ENCODE measurements around the gene COMMD1.

COMMD1 gene

GRCh38 chr2:62163834-62164233, 258.4 kb downstream of the COMMD1 start:
- no peak for DNase-seq (ENCODE audit: low read depth in 3 of 3, low spot score in 1 of 3)

DNA sequence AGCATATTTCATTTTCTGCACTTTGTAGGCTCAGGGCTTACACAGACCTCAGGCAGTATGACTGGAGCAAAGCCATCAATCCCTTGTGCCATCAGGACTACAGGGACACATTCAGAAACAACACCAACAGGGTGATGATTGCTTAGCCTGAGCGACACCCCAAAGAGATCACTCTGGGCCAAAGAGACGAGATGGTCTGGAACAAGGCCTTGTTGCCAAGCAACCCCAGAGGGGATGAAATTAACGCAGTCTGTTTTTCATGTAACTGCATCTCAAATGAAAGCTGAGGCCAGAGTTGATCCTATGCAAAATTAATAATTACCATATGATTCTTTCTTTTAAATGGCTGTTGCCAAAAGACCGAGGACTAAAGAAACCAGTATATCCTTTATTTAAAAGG, 270.3 kb downstream of the COMMD1 start:
- no peak for DNase-seq (ENCODE audit: low read depth in 3 of 3, low spot score in 1 of 3)

DNA sequence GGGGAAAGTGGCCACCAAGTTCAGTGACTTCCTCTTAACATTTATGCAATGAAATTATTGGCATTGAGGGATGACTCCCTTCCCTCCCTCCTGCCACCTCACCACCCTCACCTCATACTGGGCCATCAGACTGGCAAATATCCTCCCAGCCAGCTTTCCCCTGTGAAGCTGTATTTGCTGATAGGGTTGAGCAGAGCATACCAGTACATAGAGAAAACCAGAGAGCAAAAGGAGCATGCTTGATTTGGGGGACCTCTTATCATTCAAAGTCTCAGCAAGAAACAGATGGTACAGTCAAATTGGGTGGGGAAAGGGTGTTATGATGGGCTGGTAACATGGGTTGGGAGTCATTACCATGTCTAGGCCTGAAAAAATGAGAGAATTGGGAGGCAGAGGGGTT, 271.3 kb downstream of the COMMD1 start:
- no peak for DNase-seq (ENCODE audit: low read depth in 3 of 3, low spot score in 1 of 3)

DNA sequence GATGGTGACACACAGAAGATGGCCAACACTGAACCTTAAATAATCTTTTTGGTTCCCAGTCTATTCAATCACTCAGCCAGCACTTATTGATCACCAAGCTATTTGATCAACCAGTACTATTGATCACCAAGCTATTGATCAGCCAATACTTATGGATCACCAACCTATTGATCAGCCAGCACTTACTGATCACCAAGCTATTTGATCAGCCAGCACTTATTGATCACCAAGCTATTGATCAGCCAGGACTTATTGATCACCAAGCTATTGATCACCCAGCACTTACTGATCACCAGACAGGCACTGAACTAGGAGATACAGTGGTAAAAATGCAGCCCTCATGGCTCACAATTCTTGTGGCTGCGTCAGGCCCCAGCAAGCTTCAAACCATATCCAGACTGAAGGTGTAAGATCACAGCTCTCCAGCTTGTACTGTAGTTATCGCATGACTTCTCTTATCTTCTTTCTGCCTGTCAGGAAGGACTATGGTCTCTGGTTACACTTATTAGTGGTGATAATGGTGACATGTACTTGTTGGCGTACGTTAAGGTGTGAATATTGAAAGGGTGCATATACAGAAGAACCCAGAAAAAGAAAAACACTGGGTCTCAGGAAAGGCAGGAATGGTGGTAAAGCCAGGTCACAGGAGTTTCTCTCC, 272.0 kb downstream of the COMMD1 start:
- no peak for DNase-seq (ENCODE audit: low read depth in 3 of 3, low spot score in 1 of 3)

- DNase-seq (ENCODE audit: low read depth in 3 of 3, low spot score in 1 of 3) = no peak
Measured at GRCh38 chr2:62178741-62179271, 273.3 kb downstream of the COMMD1 start.

DNA sequence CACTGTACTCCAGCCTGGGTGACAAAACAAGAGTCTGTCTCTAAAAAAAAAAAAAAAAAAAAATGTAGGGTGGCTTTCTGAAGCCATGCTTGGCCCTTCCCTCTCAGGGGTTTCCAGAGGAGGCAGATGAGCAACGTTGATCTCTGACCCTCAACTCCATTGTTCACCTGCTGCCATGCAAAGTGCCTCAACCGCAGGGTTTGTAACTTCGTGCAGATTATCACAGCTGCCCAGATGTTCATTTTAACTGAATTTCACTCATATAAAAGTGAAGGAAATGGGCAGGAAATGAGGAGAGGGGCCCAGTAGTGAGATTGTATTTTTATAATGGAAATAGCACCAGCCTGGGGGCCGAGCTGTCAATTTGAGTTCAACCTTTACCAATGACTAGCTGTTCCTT, 275.5 kb downstream of the COMMD1 start:
- no peak for DNase-seq (ENCODE audit: low read depth in 3 of 3, low spot score in 1 of 3)

GRCh38 chr2:62181843-62182242, 276.4 kb downstream of the COMMD1 start:
- DNase-seq (ENCODE audit: low read depth in 3 of 3, low spot score in 1 of 3) = no peak

DNA sequence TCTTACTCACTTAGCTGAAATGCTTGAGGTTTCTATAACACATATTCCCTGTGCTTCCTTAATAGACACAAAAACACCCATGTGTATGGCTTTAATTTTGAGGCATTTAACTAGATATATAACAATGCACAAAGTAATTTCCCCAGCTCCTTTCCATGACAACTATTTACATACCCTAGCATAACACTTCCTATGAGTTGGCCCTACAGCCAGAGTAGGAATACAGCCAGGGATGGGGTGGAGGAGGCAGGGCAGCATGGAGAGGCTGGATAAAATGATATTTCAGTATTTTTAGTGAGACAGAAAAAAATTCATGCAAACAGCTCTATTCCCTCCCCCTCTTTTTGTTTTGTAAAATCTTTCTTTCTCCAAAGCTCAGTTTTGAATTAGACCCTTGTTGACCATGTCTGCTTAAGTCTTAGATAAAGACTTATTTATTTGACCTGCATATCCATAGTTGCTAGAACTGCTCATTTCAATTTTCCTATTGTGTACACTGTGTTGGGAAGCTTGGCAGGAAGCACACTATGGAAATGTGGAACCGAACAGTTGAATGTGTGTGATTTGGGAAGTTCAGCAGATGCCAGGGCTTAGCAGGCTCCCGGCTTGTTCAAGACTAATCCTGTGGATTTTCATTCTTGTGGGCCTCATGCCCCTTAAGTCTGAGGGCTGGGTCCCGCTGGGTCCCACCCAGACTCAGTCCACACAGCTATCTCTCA, 279.2 kb downstream of the COMMD1 start:
- no peak for DNase-seq (ENCODE audit: low read depth in 3 of 3, low spot score in 1 of 3)
